ENCODE results near the gene CAMK2N1. TPM values are rescaled to one million over a fixed set of nuclear protein-coding genes. Genes with fewer than 3 reads are reported as not detected.

Gene CAMK2N1
- total RNA-seq, 6 experiments from 2014 or later, result 40.3 to 57.8 (median 42.6) TPM

DNA sequence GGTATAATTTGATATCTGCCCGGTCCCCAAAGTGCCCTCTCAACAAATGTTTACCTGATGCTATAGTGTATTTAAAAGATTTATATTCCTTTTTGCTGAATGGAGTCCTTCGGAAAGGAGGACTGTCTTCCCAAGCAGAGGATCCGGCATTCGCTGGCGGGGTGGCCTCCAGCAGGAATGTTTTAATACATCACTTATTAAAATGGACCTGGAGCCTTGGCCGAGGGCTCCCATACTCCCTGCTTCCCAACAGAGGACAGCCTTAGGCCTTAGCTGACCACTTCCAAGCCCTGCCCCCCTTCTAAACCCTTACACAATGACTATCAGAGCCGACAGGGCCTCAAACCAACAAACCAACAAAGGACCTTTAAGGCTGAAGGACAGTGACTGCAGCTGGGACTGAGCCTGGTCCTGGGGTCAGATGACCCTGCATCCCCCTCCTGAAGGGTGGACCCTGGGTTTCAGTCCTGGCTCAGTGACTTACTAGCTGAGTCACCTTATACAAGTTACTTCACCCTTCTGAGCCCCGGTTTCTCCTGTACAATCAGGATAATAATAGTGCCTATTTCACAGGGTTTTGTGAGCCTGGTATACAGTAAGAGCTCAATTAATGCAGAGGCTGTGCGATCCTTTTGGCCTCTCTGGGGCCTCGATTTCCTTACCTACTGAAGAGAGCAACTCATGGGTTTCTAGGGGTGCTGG, 5.6 kb downstream of the CAMK2N1 start:
- no peak for DNase-seq
- Mint-ChIP-seq H3K4me3 (no peak overlapping the region), H3K36me3 (ENCODE audit: low read depth) (peaks cover 13% of the 10 kb centered on the region), H3K4me1 (ENCODE audit: low read depth) (peaks cover 63% of the 10 kb centered on the region), H3K27me3 (ENCODE audit: insufficient read depth) (peaks cover 9% of the 10 kb centered on the region), H3K27ac (no peak overlapping the region), H3K9me3 (no peaks in the 10 kb centered on the region)
- no peak for TF ChIP-seq CTCF (IDR thresholded peaks at IDR 0.05)

DNA sequence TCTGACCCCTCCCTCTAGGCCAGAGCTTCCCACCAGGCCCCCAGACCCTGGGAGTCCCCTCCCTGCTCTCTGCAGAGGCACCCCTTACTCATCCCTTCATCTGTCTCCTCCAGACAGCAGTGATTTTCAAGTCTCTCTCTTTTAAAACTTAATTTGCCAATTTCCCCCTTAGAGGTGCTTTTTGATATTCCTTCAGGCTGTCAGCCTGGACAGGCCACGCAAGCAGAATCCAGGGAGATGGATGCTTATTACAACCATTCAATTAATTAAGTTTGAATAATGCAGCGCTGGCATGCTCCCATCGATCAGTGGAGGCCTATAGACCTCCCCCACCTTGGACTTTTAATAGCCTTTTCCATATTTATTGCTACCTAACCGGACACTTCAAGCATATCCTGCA, 6.2 kb downstream of the CAMK2N1 start:
- no peak for DNase-seq
- Mint-ChIP-seq H3K4me3 (no peak overlapping the region), H3K4me1 (ENCODE audit: low read depth) (peaks cover 63% of the 10 kb centered on the region), H3K27me3 (ENCODE audit: insufficient read depth) (peaks cover 9% of the 10 kb centered on the region), H3K27ac (no peak overlapping the region), H3K36me3 (ENCODE audit: low read depth) (peaks cover 13% of the 10 kb centered on the region), H3K9me3 (no peaks in the 10 kb centered on the region)
- TF ChIP-seq CTCF (IDR thresholded peaks at IDR 0.05), result no peak

GRCh38 chr1:20478057-20478635, 7.9 kb downstream of the CAMK2N1 start:
- Mint-ChIP-seq H3K36me3 (ENCODE audit: low read depth) (peaks cover 6% of the 10 kb centered on the region; the same call in 1 of the 2 replicates), H3K4me1 (ENCODE audit: low read depth) (peaks cover 59% of the 10 kb centered on the region), H3K27me3 (ENCODE audit: insufficient read depth) (peaks cover 11% of the 10 kb centered on the region), H3K27ac (no peak overlapping the region), H3K4me3 (no peak overlapping the region), H3K9me3 (no peaks in the 10 kb centered on the region)
- TF ChIP-seq CTCF (IDR thresholded peaks at IDR 0.05), result no peak
- DNase-seq, result no peak

- Mint-ChIP-seq H3K27me3 (ENCODE audit: insufficient read depth) (peaks cover 12% of the 10 kb centered on the region), H3K9me3 (no peaks in the 10 kb centered on the region), H3K4me3 (no peak overlapping the region), H3K36me3 (ENCODE audit: low read depth) (no peaks in the 10 kb centered on the region), H3K4me1 (ENCODE audit: low read depth) (peaks cover 54% of the 10 kb centered on the region), H3K27ac (no peak overlapping the region)
- no peak for TF ChIP-seq CTCF (IDR thresholded peaks at IDR 0.05)
- DNase-seq, result no peak
Observed at GRCh38 chr1:20477348-20478056, 8.5 kb downstream of the CAMK2N1 start.

DNA sequence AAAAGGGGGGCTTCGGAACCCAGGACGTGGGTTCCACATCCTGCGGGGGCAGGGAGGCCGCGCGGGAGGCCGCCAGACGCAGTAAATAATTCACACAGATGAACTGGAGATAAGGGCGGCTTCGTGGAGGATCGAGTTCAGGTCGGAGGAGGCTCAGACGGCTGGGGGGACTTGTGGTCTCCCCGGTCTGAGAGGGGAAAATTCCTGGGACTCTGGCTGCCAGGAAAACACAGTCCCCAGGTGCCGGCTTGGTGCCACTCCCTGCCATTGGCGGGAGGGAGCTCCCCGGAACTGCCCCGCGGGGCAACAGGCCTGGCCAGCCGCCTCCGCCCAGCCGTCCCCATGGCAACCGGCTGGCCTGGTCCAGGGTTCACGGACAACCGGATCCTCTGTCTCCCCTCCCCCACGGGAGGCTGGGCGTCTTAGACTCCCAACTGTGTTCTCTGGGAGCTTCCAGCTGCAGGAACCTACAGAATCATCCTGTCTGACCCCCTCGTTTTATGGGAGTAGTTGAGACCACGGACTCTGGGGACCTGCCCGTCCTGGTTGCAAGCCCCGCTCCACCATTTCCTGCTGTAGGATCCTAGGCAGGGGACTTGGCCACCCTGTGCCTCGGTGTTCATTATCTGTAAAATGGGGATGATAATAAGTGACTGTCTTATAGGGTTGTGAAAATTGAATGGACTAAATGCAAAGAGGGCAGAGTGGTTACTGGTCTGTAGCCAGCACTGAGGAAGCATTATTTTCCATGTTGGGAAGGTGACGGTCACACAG, 9.6 kb downstream of the CAMK2N1 start:
- peak overlapping the region; percentile 24; the same call in 1 of the 2 replicates for H3K4me3 Mint-ChIP-seq
- TF ChIP-seq CTCF (IDR thresholded peaks at IDR 0.05), result no peak
- no peaks in the 10 kb centered on the region for H3K36me3 Mint-ChIP-seq (ENCODE audit: low read depth)
- peaks cover 43% of the 10 kb centered on the region for H3K4me1 Mint-ChIP-seq (ENCODE audit: low read depth)
- no peaks in the 10 kb centered on the region for H3K9me3 Mint-ChIP-seq
- DNase-seq, result no peak
- H3K27ac Mint-ChIP-seq, result no peak overlapping the region
- H3K27me3 Mint-ChIP-seq (ENCODE audit: insufficient read depth), result peaks cover 12% of the 10 kb centered on the region
